Activated T-cell treated with anti-CD3 and anti-CD28 coated beads, Interleukin-2, amount 50 U/mL, for 4 hours (primary cell): ENCODE measurements around the gene PRPF19. TPM values are rescaled to one million over a fixed set of nuclear protein-coding genes. Genes with fewer than 3 reads are reported as not detected.

Experiments used
- ATAC-seq, 2 donors: fragments of 200-7000 bp; cut with Tn5 transposase; one replicate each; pipeline ENCODE4 v1.10.0; 2021
- DNase-seq: peaks from one replicate; pipeline ENCODE4 v3.0.0-alpha.2; 2020
- H3K27me3 Mint-ChIP-seq: one replicate; pipeline ENCODE4 v1.8.0; 2021; ENCODE audit warnings: low read depth, mixed read lengths
- H3K36me3 Mint-ChIP-seq: one replicate; pipeline ENCODE4 v1.8.0; 2022; ENCODE audit warnings: mixed read lengths; ENCODE audit not compliant: insufficient read depth
- H3K4me1 Mint-ChIP-seq: one replicate; pipeline ENCODE4 v1.8.0; 2021; ENCODE audit warnings: low read depth, mixed read lengths
- H3K4me3 Mint-ChIP-seq: one replicate; pipeline ENCODE4 v1.8.0; 2021; ENCODE audit warnings: mild to moderate bottlenecking, moderate library complexity, mixed read lengths
- H3K9me3 Mint-ChIP-seq: one replicate; pipeline ENCODE4 v1.8.0; 2021; ENCODE audit warnings: mixed read lengths
- total RNA-seq, 3 donors: library from RNA; stranded (reverse); gene quantifications; one replicate each; pipeline ENCODE4 v1.2.1, GENCODE V29; 2021

The PRPF19 gene
- total RNA-seq, 3 donors from 2014 or later, result 297 to 335 (median 311) TPM

DNA sequence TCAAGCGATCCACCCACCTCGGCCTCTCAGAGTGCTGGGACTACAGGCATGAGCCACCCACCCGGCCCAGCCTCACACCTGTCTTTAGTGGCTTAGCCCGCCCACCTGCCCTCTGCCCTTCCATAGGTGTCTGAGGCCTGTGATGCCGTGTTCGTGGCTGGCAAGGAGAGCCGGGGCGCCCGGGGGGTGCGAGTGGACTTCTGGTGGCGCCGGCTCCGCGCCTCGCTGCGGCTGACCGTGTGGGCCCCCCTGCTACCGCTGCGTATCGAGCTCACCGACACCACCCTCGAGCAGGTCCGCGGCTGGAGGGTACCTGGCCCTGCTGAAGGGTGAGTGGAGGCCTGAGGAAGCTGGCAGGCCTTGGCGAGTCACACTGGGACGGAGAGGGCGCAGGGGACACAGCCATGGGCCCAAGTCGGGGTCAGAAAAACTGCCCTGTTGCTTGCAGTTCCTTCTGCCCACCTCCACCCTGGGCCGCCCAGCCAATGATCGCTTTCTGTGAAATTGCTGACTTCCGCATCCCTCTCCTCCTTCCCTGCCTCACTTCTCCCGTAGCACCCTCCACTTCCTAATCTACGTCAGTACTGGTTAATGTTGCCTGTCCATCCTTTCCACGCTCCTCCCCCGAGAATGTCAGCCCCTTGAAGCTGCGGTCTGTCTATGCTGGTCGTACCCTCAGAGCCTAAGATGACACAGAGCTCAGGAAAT lies 27.2 kb upstream of the PRPF19 start:
- H3K36me3 Mint-ChIP-seq, result no peaks in the 10 kb centered on the region
- no peak for ATAC-seq

GRCh38 chr11:60932605-60933356 lies 26.4 kb upstream of the PRPF19 start:
- no peak for ATAC-seq
- no peaks in the 10 kb centered on the region for H3K36me3 Mint-ChIP-seq
- H3K9me3 Mint-ChIP-seq, result no peaks in the 10 kb centered on the region
- peaks cover 4% of the 10 kb centered on the region for H3K27me3 Mint-ChIP-seq
- no peak for DNase-seq
- H3K4me3 Mint-ChIP-seq, result no peak overlapping the region
- H3K4me1 Mint-ChIP-seq, result no peaks in the 10 kb centered on the region

More for the DNA sequence above, 27.2 kb upstream of the PRPF19 start:
- DNase-seq, result no peak
- Mint-ChIP-seq H3K4me1 (no peaks in the 10 kb centered on the region), H3K4me3 (no peak overlapping the region), H3K9me3 (no peaks in the 10 kb centered on the region), H3K27me3 (peaks cover 4% of the 10 kb centered on the region)

GRCh38 chr11:60931917-60932316 lies 25.5 kb upstream of the PRPF19 start:
- H3K36me3 Mint-ChIP-seq, result no peaks in the 10 kb centered on the region
- H3K4me1 Mint-ChIP-seq, result no peaks in the 10 kb centered on the region
- H3K4me3 Mint-ChIP-seq, result no peak overlapping the region
- H3K9me3 Mint-ChIP-seq, result no peaks in the 10 kb centered on the region
- peaks cover 4% of the 10 kb centered on the region for H3K27me3 Mint-ChIP-seq
- DNase-seq (no peak), ATAC-seq (no peak)

GRCh38 chr11:60930394-60930793 lies 24.0 kb upstream of the PRPF19 start:
- H3K9me3 Mint-ChIP-seq, result no peaks in the 10 kb centered on the region
- peaks cover 1% of the 10 kb centered on the region for H3K4me1 Mint-ChIP-seq
- no peak for ATAC-seq

GRCh38 chr11:60929764-60930163 lies 23.4 kb upstream of the PRPF19 start:
- Mint-ChIP-seq H3K4me3 (no peak overlapping the region), H3K27me3 (peaks cover 9% of the 10 kb centered on the region), H3K9me3 (no peaks in the 10 kb centered on the region), H3K4me1 (peaks cover 5% of the 10 kb centered on the region), H3K36me3 (no peaks in the 10 kb centered on the region)
- ATAC-seq, result no peak
- no peak for DNase-seq

More at GRCh38 chr11:60930394-60930793, 24.0 kb upstream of the PRPF19 start:
- H3K27me3 Mint-ChIP-seq, result peaks cover 6% of the 10 kb centered on the region
- H3K4me3 Mint-ChIP-seq, result no peak overlapping the region
- no peak for DNase-seq
- H3K36me3 Mint-ChIP-seq, result no peaks in the 10 kb centered on the region

DNA sequence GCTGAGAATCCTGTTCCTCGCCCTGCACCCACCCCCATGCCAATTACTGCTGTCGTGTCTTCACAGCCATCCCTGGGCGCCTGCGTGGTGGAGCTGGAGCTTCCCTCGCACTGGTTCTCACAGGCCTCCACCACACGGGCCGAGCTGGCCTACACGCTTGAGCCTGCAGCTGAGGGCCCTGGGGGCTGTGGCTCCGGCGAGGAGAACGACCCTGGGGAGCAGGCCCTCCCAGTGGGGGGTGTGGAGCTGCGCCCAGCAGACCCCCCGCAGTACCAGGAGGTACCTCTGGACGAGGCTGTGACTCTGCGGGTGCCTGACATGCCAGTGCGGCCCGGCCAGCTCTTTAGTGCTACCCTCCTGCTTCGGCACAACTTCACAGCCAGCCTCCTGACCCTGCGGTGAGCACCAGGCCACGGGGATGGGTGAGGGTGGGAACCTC lies 22.2 kb upstream of the PRPF19 start:
- no peak for ATAC-seq
- peaks cover 8% of the 10 kb centered on the region for H3K4me1 Mint-ChIP-seq
- no peak for DNase-seq
- no peak overlapping the region for H3K4me3 Mint-ChIP-seq
- H3K9me3 Mint-ChIP-seq, result no peaks in the 10 kb centered on the region
- peaks cover 12% of the 10 kb centered on the region for H3K27me3 Mint-ChIP-seq
- no peaks in the 10 kb centered on the region for H3K36me3 Mint-ChIP-seq

DNA sequence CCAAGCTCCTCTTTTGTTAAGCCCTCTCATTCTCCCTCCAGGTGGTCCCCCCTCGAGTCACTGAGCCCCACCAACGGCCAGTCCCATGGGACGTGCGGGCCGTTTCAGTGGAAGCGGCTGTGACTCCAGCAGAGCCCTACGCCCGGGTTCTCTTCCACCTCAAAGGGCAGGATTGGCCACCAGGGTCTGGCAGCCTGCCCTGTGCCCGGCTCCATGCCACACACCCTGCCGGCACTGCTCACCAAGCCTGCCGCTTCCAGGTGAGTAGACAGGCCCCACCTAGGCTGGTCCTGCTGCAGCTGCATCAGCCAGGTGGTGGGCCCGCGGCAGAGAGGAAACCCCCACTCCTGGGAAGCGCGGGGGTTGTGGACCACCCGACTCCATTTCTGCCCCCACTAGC lies 21.2 kb upstream of the PRPF19 start:
- no peak for ATAC-seq
- H3K4me1 Mint-ChIP-seq, result peaks cover 10% of the 10 kb centered on the region

GRCh38 chr11:60927061-60927592 lies 20.7 kb upstream of the PRPF19 start:
- Mint-ChIP-seq H3K4me3 (no peak overlapping the region), H3K9me3 (no peaks in the 10 kb centered on the region), H3K4me1 (peaks cover 10% of the 10 kb centered on the region), H3K27me3 (peaks cover 20% of the 10 kb centered on the region), H3K36me3 (peaks cover 11% of the 10 kb centered on the region)
- ATAC-seq, result no peak
- no peak for DNase-seq

More for the DNA sequence above, 21.2 kb upstream of the PRPF19 start:
- DNase-seq, result no peak
- Mint-ChIP-seq H3K27me3 (peaks cover 16% of the 10 kb centered on the region), H3K36me3 (peaks cover 6% of the 10 kb centered on the region), H3K9me3 (no peaks in the 10 kb centered on the region), H3K4me3 (no peak overlapping the region)

GRCh38 chr11:60926500-60926899 lies 20.1 kb upstream of the PRPF19 start:
- Mint-ChIP-seq H3K9me3 (no peaks in the 10 kb centered on the region), H3K4me3 (no peak overlapping the region), H3K36me3 (peaks cover 16% of the 10 kb centered on the region), H3K4me1 (peaks cover 10% of the 10 kb centered on the region), H3K27me3 (peaks cover 20% of the 10 kb centered on the region)
- ATAC-seq (no peak), DNase-seq (no peak)

GRCh38 chr11:60925868-60926267 lies 19.5 kb upstream of the PRPF19 start:
- no peak overlapping the region for H3K4me3 Mint-ChIP-seq
- H3K9me3 Mint-ChIP-seq, result no peaks in the 10 kb centered on the region
- peaks cover 21% of the 10 kb centered on the region for H3K36me3 Mint-ChIP-seq
- ATAC-seq, result peak; percentile 26 to 31
- peaks cover 20% of the 10 kb centered on the region for H3K27me3 Mint-ChIP-seq
- no peak for DNase-seq
- peaks cover 10% of the 10 kb centered on the region for H3K4me1 Mint-ChIP-seq

DNA sequence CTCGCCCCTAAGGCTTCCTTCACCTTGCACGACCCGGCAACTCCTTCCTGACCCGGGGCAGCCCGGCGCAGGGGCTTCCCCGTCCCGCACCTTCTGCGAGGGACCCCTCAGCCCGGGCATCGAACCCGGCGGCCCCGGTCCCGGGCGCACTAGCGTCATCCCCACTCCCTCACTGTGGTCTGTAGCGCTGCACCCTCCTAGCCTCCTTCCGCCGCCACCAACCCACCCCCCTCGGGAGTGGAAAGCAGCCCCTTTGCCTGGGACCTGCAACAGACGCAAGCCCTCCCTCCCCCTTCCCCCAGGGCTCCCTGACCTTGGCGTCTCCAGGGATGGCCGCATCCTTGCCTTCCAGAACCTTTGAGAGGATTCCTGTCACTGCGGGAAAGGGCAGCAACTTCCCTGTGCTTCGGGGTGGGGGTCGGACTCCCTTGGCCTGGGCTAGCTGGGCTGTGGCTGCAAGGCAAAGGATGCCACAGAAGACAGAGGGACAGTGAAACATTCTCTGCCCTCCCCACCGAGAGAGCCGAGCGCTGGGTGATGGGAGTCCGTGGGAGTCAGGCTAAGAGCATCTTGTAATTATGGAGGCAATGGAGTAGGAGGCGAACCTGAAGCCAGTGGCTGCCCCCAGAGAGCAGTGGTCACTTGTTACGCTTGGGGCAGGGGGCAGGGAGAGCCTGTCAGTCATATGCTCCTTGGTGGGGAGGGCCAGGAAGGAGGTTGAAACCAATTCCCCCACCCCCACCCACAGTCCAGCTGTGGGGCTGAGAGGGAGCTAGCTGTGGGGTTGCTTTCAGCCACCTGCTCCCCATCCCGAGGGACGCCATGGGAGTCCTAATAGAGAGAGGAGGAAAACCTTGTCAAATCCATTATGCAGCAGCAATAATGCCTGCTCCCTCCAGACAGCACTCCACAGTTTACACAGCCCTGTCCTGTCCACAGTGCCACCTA lies 18.8 kb upstream of the PRPF19 start:
- Mint-ChIP-seq H3K4me3 (peak overlapping the region; percentile 45), H3K36me3 (peaks cover 28% of the 10 kb centered on the region), H3K4me1 (peaks cover 10% of the 10 kb centered on the region), H3K27me3 (peaks cover 22% of the 10 kb centered on the region), H3K9me3 (no peaks in the 10 kb centered on the region)
- ATAC-seq (peak; percentile 51), DNase-seq (no peak)

DNA sequence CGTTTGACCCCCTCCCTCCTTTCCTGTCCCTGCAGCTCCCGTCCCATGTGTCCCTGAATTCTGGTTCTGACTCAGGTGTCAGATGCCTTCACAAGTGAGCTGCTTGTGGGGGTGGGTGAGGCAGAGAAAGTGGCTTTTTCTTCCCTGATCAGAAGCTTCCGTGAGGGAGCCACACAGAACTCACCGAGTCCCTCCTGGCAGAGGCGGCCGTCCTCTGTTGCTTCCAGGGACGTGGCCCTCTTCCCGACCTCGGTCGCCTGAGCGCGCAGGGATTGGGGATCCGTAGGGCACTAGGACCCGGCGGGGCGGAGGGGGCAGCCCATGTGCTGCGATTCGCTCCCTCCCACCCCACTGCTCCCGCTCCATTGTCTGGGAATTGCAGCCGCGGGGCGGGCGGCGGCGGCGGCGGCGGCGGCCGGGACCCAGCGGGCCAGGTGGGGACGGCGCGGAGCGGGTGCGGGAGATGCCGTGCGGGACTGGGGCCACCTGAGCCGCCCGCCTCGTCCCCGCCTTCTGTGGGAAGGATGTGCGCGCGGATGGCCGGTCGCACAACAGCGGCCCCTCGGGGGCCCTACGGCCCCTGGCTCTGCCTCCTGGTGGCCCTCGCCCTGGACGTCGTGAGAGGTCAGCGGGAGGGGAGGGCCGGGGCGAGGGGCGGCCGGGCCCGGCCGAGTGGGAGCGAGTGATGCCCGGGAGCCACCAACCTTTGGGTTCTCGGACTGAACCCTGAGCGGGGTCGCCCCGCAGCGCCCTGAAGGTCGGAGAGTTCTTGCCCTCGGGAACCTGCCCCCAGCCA lies 17.9 kb upstream of the PRPF19 start, which contains the start of gene TMEM132A:
TSS of gene TMEM132A (plus strand) at position 351 of the 796 bp plus-strand sequence. CDS start at position 525, 174 bp downstream.
- peaks cover 36% of the 10 kb centered on the region for H3K36me3 Mint-ChIP-seq

DNA sequence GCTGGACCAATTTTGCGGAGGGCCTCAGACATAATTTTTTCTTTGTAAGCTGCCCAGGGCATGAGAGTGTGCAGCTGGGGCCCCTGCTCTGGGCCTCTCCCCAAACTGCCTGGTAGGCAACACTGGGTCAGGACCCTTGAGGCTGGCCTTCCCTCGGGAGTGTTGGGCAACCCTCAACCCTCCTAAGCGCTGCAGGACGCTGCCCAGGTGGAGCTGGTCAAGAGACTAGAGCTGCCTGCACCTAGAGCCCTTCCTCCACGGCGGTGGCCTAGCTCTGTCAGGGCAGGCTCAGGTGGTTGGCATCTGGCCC lies 17.4 kb upstream of the PRPF19 start:
- Mint-ChIP-seq H3K4me1 (peaks cover 19% of the 10 kb centered on the region), H3K9me3 (no peaks in the 10 kb centered on the region), H3K36me3 (peaks cover 37% of the 10 kb centered on the region), H3K27me3 (peaks cover 18% of the 10 kb centered on the region), H3K4me3 (peak overlapping the region; percentile 38)
- no peak for ATAC-seq
- no peak for DNase-seq

More for the DNA sequence above, 17.9 kb upstream of the PRPF19 start, which contains the start of gene TMEM132A:
- H3K4me1 Mint-ChIP-seq, result peaks cover 15% of the 10 kb centered on the region
- no peak for DNase-seq
- peak within 1 kb of the TSS; percentile 45 for H3K4me3 Mint-ChIP-seq
- ATAC-seq, result peak; percentile 29 to 41
- H3K9me3 Mint-ChIP-seq, result no peaks in the 10 kb centered on the region
- H3K27me3 Mint-ChIP-seq, result peaks cover 20% of the 10 kb centered on the region
